ENCODE results near the gene DISC1. TPM values are rescaled to one million over a fixed set of nuclear protein-coding genes. Genes with fewer than 3 reads are reported as not detected.

Gene DISC1
- total RNA-seq, 1 experiment from 2014 or later, result 0.36 TPM

- no peak for ATAC-seq
- intact Hi-C loops (cut with micrococcal nuclease; ENCODE audit: unreplicated experiment), result no loop called here
- Histone ChIP-seq H3K9me3 (ENCODE audit: control insufficient read depth, insufficient read depth, low read depth, low read length) (no peaks in the 10 kb centered on the region), H3K27ac (ENCODE audit: low read length) (no peak overlapping the region), H3K36me3 (ENCODE audit: control insufficient read depth, insufficient read depth, low read length) (no peaks in the 10 kb centered on the region), H3K4me1 (ENCODE audit: control insufficient read depth, insufficient read depth, low read length) (no peaks in the 10 kb centered on the region), H3K4me3 (ENCODE audit: low read depth in 2 of 2, low read length in 2 of 2) (no peak overlapping the region), H3K27me3 (ENCODE audit: control insufficient read depth, insufficient read depth, low read length) (no peaks in the 10 kb centered on the region; the same call in 1 of the 2 replicates)
- in situ Hi-C loops (cut with HindIII; ENCODE audit: low pct_unique_long_range_greater_than_20kb, low sequenced_read_pairs), result no loop called here
- BruUV-seq (replicated peaks), result no TSS peak
- DNase-seq (ENCODE audit: low read depth, low spot score), result no peak
- TF ChIP-seq CTCF (IDR thresholded peaks at IDR 0.05) (no peak), TCF7L2 (IDR thresholded peaks at IDR 0.05; ENCODE audit: low read depth, low read length) (no peak), POLR2AphosphoS5 (IDR thresholded peaks at IDR 0.05; ENCODE audit: low read depth, low read length) (no peak), REST (IDR thresholded peaks at IDR 0.05; ENCODE audit: insufficient read depth in 1 of 2, low read depth in 2 of 2, low read length in 1 of 2) (no peak)
- ChIA-PET CTCF (no interaction called here), POLR2A (no interaction called here)
Observed at GRCh38 chr1:231913493-231913892, 286.9 kb downstream of the DISC1 start.

- intact Hi-C loops (cut with micrococcal nuclease; ENCODE audit: unreplicated experiment), result no loop called here
- no peak overlapping the region for H3K27ac ChIP-seq (ENCODE audit: low read length)
- in situ Hi-C loops (cut with HindIII; ENCODE audit: low pct_unique_long_range_greater_than_20kb, low sequenced_read_pairs), result no loop called here
- no TSS peak for BruUV-seq (replicated peaks)
- H3K4me1 ChIP-seq (ENCODE audit: control insufficient read depth, insufficient read depth, low read length), result no peaks in the 10 kb centered on the region
- H3K27me3 ChIP-seq (ENCODE audit: control insufficient read depth, insufficient read depth, low read length), result no peaks in the 10 kb centered on the region; the same call in 1 of the 2 replicates
- H3K4me3 ChIP-seq (ENCODE audit: low read depth in 2 of 2, low read length in 2 of 2), result no peak overlapping the region
- ChIA-PET POLR2A (no interaction called here), CTCF (no interaction called here)
- ATAC-seq, result no peak
- DNase-seq (ENCODE audit: low read depth, low spot score), result no peak
- TF ChIP-seq REST (IDR thresholded peaks at IDR 0.05; ENCODE audit: insufficient read depth in 1 of 2, low read depth in 2 of 2, low read length in 1 of 2), result no peak
- TF ChIP-seq POLR2AphosphoS5 (IDR thresholded peaks at IDR 0.05; ENCODE audit: low read depth, low read length), result no peak
- TF ChIP-seq TCF7L2 (IDR thresholded peaks at IDR 0.05; ENCODE audit: low read depth, low read length), result no peak
- TF ChIP-seq CTCF (IDR thresholded peaks at IDR 0.05), result no peak
- TF ChIP-seq SIN3A (IDR thresholded peaks at IDR 0.05; ENCODE audit: borderline replicate concordance, insufficient read depth, low read depth, low read length), result no peak
- no peaks in the 10 kb centered on the region for H3K9me3 ChIP-seq (ENCODE audit: control insufficient read depth, insufficient read depth, low read depth, low read length)
- no peaks in the 10 kb centered on the region for H3K36me3 ChIP-seq (ENCODE audit: control insufficient read depth, insufficient read depth, low read length)
Observed at GRCh38 chr1:231918239-231919015, 291.8 kb downstream of the DISC1 start.
